H1 (cell line): ENCODE data around the gene CCNB1. TPM values are rescaled to one million over a fixed set of nuclear protein-coding genes. Genes with fewer than 3 reads are reported as not detected.

Experiments used
- CBX5 ChIP-seq: fragments of 300-800, 300-1000 bp; sonication (generic); IDR thresholded peaks from 2 replicates; pipeline ENCODE4 v1.7.1; 2016; ENCODE audit warnings: antibody characterized with exemption, low read length, low read depth
- CEBPB ChIP-seq: IDR thresholded peaks from 2 replicates; pipeline ENCODE4 v1.6.1; 2012; ENCODE audit warnings: low read depth, low read length
- HDAC2 ChIP-seq, 2 experiments: fragments of 300-600 bp in 1 of 2; sonication (generic) in 1 of 2; IDR thresholded peaks; 2 replicates each; pipeline ENCODE4 v1.6.1; 2011 to 2012; ENCODE audit warnings: low read depth in 2 of 2, low read length in 2 of 2, mild to moderate bottlenecking in 2 of 2, moderate library complexity in 2 of 2, borderline replicate concordance in 1 of 2, inconsistent platforms in 1 of 2
- SRF ChIP-seq: IDR thresholded peaks from 2 replicates; pipeline ENCODE4 v1.6.1; 2011; ENCODE audit warnings: mild to moderate bottlenecking, low read depth, low read length, moderate library complexity
- TBP ChIP-seq: IDR thresholded peaks from 2 replicates; pipeline ENCODE4 v1.6.1; 2011; ENCODE audit warnings: low read depth, low read length, improper control_type of control experiment
- polyA plus RNA-seq, 7 experiments: library from polyadenylated mRNA; depleted of rRNA in 3 of 7; stranded (reverse) in 5 of 7; unstranded in 2 of 7; fragments of >200 nt in 5 of 7; fragments of 200-250 nt in 2 of 7; gene quantifications; 1 replicate in 5 of 7; 2 replicates in 1 of 7; 4 replicates in 1 of 7; pipeline versions ENCODE4 v1.2.1 to v1.2.3, GENCODE V29; 2011 to 2013; ENCODE audit warnings: missing spikeins in 2 of 7, mixed read lengths in 2 of 7
- total RNA-seq: library from RNA; stranded (reverse); fragmentation: NEBNext Ultra II Directional; extraction: Animal tissue kit (Norgen Biotek cat#: 25700); gene quantifications from 2 replicates; pipeline ENCODE4 v1.2.1, GENCODE V29; 2021
- TF ChIP-seq, protein P1 (sequence below): IDR thresholded peaks from 2 replicates; pipeline ENCODE4 v1.6.1; 2011; ENCODE audit warnings: low read length, improper control_type of control experiment

CCNB1 gene
- total and polyA plus RNA-seq, 2 of the 8 experiments (the other 6 are each of a cell fraction or from before 2014, with no cell fraction given): 122 to 338 TPM

DNA sequence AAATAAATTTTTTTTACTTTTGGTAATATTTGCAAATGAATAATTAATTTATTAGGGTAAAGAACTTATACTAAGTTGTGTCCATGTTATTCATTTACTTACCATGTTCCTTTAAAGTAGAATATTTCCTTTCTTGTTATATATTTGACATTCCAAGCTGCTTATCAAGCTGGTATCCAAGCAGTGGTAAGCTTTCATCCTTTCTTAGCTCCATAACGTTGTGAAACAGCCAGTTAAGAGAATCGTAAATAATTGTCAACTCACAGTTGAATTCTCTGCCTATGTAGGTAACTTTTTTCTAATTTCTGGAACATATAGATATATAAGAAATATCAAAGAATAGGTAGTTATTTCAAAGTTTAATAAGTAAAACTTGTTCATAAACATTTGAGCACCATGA is 36.7 kb upstream of the CCNB1 start (continued):
- TF ChIP-seq, protein P1, sequence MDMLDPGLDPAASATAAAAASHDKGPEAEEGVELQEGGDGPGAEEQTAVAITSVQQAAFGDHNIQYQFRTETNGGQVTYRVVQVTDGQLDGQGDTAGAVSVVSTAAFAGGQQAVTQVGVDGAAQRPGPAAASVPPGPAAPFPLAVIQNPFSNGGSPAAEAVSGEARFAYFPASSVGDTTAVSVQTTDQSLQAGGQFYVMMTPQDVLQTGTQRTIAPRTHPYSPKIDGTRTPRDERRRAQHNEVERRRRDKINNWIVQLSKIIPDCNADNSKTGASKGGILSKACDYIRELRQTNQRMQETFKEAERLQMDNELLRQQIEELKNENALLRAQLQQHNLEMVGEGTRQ: no peak
- TF ChIP-seq HDAC2 (IDR thresholded peaks at IDR 0.05; ENCODE audit: borderline replicate concordance in 1 of 2, low read depth in 2 of 2, low read length in 2 of 2) (no peak), CBX5 (no peak), CEBPB (no peak), TBP (no peak), SRF (no peak)
